Measurements from ENCODE around the gene APPBP2.
"Not testable (repeated sequence)": the region's sequence is repeated elsewhere in the genome, so short reads cannot be mapped to it uniquely, and the experiment has no call there.

The APPBP2 gene, protein sequence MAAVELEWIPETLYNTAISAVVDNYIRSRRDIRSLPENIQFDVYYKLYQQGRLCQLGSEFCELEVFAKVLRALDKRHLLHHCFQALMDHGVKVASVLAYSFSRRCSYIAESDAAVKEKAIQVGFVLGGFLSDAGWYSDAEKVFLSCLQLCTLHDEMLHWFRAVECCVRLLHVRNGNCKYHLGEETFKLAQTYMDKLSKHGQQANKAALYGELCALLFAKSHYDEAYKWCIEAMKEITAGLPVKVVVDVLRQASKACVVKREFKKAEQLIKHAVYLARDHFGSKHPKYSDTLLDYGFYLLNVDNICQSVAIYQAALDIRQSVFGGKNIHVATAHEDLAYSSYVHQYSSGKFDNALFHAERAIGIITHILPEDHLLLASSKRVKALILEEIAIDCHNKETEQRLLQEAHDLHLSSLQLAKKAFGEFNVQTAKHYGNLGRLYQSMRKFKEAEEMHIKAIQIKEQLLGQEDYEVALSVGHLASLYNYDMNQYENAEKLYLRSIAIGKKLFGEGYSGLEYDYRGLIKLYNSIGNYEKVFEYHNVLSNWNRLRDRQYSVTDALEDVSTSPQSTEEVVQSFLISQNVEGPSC

GRCh38 chr17:60525685-60526514 is at the start of gene APPBP2:
Gene APPBP2, minus strand, starts transcription at chr17:60526242. Its CDS starts 311 bp downstream, at chr17:60525931.
- DNase-seq, result peak; percentile 35 to 62 (median 54)

DNA sequence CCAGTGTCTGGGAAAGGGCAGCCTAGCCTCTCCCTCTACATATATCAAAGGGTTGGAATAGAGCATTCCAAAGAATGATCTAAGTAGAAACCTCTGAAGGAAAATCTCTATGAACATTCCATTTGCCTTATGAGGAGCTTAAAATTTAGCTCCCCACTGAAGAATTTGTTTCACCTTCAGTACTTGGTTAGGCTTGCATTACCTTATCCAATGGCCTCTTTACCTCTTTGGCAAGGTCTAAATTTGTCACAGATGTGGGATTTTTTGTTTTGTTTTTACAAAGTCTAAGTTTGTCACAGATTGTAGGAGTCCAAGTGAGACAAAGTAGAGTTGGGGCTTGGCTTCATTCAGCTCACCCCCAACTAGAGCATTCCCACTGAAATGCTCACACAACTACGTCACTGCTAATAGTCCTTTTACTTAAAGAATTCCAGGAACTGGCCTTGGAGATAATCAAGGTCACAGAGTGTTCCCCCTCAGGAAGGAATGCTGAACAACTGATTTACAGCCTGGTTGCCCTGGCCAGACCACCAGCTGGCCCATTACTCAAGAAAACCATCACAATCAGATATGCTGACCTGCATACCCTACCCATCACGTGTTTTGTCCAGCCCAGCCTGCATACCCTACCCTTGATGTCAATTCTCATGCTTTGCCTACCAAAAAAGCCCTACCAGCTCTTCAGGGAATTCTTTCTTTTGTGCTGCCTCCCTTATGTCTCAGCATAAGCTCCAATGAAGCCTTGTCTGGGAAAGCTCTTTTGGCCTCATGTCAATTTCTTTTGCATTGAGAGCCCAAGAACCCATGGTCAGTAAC is 47.4 kb upstream of the APPBP2 start:
- no peak for DNase-seq

DNA sequence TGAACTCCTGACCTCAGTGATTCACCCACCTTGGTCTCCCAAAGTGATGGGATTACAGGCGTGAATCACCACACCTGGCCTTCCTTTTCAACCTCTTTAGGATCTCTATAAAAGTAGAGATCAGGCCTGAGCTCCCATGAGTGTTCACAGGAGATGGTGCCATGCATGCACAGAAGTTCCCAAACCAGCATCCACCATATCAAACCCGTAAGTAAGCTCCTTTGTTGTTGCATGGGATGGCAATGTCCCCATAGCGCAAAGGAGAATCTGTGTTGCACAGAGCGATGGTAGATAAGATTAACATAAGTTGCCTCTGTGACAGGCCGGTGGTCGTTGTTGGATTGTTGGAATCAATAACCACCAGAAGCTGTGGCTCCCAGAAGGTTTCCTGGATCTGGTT is 39.2 kb upstream of the APPBP2 start:
- no peak for DNase-seq

DNA sequence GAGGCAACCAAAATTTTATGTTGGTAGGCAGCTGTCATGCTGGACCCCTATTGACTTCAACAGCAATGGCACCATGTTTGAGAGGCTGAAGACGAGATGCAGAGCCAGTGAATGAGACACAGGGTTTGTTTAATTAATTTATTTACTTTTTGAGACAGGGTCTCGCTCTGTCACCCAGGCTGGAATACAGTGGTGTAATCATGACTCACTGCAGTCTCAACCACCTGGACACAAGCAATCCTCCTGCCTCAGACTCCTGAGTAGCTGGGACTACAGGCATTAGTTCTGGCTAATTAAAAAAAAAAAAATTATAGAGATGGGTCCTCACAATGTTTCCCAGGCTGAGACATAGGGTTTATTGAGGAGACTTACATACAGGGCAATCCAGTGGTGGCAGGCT is 37.7 kb upstream of the APPBP2 start:
- no peak for DNase-seq

- DNase-seq, result no peak
These were observed 36.4 kb upstream of the APPBP2 start for GRCh38 chr17:60562421-60562820.

DNA sequence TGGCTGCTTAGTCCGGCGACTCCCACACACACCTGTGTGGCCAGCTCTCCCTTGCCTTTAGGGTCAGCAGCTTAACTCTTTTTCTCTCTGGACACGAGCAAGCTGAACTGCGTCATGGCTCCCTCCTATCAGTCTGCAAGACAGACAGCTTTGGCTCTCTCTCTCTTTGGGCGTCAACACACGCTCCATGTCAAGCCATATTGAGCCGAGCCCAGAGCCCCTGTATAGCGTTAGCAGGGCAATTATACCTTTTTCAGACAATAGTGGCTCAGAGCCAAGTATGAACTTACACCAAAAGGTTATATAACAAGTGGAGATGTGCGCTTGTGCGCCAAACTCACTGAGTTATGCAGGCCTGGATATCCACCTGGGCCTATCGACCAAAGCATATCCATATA is 34.8 kb upstream of the APPBP2 start:
- no peak for DNase-seq

DNA sequence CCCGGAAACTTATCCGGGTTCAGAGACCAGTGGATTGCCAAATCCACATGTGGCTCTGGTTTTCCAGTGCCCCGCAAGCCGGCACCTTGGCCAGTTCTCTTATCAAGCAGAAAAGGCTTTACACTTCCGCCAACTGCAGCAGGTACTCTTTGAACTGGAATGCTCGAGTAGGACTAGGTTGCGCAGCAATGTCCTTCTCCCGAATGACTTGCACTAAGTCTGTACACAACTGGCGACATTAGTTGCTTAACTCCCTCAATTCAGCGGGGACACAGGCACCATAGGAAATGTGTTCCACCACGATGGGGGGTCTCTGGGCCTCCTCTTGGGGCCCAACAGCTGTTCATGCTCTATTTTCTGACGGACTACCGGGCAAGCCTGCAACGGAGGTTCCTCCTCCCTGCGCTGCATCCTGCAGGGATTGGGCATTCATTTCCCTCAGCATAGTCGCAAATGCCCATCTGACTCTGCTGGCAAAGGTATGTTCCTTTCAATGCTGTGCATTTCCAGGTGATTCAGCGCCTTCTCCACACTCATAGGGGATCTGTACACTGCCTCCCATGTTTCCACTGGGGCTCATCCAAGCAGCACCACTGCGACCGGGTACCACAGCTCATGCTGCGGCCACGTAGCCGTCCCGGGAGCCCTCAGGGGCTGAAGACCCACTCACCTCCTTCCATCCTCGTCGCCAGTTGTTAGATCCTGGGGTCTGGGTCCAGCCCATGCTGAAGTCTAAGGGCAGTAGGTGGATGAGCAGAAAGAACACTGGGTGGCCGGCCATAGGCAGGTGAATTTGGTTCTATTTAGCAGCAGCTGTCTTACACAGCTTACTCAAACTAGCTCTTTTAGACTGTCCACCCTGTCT is 34.2 kb upstream of the APPBP2 start:
- DNase-seq, result no peak

GRCh38 chr17:60559659-60559994 is 33.6 kb upstream of the APPBP2 start:
- DNase-seq, result no peak

DNA sequence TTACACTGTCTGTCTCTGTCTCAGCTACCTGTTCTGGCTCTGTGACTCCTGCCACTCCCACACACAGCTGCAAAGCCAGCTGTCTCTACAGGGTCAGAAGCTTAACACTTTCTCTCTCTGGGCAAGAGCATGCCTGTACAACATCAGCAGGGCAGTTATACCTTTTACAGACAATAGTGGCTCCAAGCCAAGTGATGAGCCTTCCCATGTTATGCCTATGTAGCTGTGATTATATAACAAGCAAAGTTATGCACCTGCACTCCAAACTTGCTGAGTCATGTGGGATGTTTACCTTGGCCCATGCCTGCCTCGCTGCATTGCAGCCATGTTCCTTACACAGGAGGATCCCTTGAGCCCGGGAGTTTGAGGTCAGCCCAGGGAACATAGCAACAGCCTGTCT is 31.8 kb upstream of the APPBP2 start:
- DNase-seq, result no peak

- no peak for DNase-seq
These were observed 29.7 kb upstream of the APPBP2 start for GRCh38 chr17:60555786-60556185.

GRCh38 chr17:60554377-60554788 is 28.3 kb upstream of the APPBP2 start:
- no peak for DNase-seq

GRCh38 chr17:60552255-60552654 is 26.2 kb upstream of the APPBP2 start:
- not testable (repeated sequence) for DNase-seq

DNA sequence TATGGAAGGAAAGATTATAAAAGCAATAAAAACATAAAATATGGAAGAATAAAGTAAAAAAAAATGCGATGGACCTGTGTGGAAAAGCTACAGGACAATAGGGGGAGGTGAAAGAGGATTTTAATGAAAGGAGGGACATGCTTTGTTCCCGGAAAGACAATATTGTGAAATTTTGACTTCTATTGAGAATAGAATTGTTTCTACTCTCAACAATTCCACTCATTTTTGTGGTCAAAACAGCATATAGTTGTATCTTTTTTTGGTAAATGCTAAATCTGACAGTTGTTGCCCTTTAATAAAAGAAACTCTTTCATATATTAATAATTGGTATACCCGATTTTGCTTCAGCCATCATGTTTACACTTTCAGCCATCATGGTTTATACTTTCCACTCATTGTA is 22.9 kb upstream of the APPBP2 start:
- DNase-seq, result no peak

- no peak for DNase-seq
These were observed 19.6 kb upstream of the APPBP2 start for GRCh38 chr17:60545465-60546191.

DNA sequence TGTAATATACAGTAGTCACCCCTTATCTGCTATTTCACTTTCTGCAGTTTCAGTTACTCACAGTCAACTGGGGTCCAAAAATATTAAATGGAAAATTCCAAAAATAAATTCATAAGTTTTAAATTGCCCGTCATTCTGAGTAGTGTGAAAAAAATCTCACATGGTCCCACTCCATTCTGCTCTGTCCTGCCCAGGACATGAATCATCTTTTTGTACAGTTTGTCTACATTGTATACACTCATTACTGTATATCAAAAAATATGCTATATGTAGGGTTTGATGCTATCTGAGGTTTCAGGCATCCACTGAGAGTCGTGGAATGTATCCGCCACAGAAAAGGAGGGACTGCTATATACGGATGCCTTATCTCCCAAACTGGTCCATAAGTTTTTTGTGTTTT is 16.0 kb upstream of the APPBP2 start:
- no peak for DNase-seq

- no peak for DNase-seq
These were observed 14.4 kb upstream of the APPBP2 start for GRCh38 chr17:60540460-60540859.

GRCh38 chr17:60539807-60540206 is 13.8 kb upstream of the APPBP2 start:
- DNase-seq, result no peak

GRCh38 chr17:60538726-60539125 is 12.7 kb upstream of the APPBP2 start:
- DNase-seq, result no peak

GRCh38 chr17:60535382-60536279 is 9.6 kb upstream of the APPBP2 start:
- no peak for DNase-seq

GRCh38 chr17:60534613-60535157 is 8.6 kb upstream of the APPBP2 start:
- DNase-seq, result no peak

Data from activated CD4-positive, CD25-positive, alpha-beta regulatory T cell (primary cell).